HG02571 (cell line): Measurements from ENCODE around the gene NOD2.

Experiments
- ATAC-seq: cut with Tn5 transposase; IDR thresholded peaks from one replicate; pipeline ENCODE4 v1.9.1; 2021; ENCODE audit warnings: mild to moderate bottlenecking, moderate library complexity; ENCODE audit not compliant: unreplicated experiment

NOD2 gene

DNA sequence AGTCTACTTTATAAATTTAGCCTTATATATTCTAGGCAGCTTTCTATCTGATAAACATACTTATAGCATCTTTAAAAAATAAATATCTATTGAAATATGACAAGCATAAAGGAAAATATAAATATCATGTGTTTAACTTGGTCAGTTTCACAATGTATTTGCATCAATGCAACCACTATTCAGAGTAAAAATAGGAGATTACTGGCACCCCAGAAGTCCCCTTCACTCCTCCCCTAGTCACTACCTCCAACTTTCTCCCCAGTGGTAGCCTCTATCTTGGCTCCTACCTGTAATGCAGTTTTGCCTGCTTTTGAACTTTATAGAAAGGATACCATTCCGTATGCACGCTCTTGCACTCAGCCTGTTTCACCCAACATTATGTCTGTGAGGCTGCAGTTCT lies 3.2 kb upstream of the NOD2 start:
- ATAC-seq = no peak

DNA sequence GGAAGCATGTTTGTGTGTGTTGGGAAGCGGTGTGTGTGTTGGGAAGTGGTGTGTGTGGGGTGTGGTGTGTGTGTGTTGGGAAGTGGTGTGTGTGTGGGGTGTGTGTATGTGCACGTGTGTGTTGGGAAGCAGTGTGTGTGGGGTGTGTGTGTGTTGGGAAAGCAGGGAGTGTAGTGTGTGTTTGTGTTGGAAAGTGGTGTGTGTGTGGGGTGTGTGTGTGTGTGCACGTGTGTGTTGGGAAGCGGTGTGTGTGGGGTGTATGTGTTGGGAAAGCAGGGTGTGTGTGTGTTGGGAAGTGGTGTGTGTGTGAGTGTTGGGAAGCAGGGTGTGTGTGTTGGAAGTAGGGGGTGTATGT lies 785 bp upstream of the NOD2 start:
- no peak for ATAC-seq

DNA sequence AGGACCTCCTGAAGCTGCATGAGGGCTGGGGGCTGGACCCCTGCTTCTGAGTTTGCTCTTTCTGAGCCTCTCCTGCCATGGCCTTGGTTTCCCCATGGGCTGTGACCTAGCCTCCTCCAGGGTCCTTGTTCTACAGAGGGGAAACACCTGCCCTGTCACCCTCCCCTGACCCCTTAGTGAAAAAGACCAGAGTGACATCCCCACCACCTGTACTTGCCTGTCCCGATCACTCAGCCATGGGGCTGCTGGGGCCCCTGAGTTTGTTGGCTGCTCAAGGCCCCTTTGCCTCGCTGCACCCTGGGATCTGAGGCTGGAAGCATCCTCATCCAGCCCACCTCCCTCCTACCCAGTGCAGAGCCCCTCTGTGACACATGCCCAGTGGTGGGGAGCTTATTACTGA lies 800 bp downstream of the NOD2 start:
- ATAC-seq = no peak

DNA sequence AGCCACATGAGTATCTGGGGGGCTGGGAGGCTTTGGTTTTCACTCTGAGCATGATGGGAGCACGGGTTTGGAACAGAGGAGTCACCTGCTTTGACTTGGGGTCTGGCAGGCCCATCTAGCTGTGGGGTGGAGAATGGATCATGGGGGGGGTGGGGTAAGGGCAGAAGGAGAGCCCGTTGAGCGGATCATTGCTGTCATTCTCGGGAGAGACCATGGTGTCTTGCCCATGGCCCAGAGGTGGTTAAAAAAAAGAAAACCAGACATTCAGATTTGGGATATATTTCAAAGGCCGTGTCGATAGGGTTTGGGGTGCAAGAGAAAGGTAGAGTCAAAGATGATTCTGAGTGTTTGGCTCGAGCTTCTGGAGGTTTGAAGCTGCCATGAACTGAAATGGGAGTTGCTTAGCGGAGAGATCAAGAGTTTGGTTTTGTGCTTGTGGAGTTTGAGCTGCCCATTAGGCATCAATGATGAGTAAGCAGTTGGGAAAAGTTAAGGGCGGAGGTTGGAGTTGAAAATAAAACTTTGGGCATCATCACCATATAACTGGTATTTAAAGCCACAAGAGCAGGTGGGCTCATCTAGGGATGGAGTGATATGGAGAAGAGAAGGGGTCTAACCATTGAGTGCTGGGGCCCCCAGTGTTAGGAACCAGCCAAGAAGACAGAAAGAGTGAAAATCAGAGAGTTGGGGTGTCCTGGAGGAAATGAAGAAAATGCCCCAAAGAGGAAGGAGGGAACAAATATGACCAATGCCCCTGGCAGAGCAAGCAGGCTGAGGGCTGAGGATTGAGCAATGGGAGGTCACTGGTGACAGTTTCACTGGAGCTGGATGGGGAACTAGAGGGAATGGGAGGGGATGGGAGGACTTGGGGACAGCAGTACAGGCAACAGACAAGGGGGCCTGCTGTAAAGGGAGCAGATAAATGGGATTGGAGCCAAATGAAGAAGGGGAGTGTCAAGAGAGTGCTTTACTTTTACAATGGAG lies 1.9 kb downstream of the NOD2 start:
- ATAC-seq = no peak

DNA sequence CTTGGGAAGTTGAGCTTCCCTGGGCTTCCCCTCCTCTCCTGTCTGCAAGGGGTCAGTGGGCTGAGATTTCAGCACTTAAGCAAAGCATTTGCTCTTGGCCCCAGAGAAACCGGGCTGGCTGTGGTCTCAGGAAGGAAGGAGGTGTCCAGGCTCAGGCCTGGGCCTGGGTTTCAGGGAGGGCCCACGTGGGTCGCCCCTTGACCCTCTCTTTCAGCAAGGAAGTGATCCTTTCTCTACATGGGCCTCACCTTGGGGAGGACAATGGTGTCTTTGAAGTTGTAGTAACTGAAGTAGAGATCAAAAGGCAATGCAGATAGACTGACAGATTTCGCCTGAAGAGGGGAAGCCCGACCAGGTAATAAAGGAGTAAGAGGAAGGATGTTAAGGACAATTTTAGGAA lies 2.7 kb downstream of the NOD2 start:
- ATAC-seq = no peak

DNA sequence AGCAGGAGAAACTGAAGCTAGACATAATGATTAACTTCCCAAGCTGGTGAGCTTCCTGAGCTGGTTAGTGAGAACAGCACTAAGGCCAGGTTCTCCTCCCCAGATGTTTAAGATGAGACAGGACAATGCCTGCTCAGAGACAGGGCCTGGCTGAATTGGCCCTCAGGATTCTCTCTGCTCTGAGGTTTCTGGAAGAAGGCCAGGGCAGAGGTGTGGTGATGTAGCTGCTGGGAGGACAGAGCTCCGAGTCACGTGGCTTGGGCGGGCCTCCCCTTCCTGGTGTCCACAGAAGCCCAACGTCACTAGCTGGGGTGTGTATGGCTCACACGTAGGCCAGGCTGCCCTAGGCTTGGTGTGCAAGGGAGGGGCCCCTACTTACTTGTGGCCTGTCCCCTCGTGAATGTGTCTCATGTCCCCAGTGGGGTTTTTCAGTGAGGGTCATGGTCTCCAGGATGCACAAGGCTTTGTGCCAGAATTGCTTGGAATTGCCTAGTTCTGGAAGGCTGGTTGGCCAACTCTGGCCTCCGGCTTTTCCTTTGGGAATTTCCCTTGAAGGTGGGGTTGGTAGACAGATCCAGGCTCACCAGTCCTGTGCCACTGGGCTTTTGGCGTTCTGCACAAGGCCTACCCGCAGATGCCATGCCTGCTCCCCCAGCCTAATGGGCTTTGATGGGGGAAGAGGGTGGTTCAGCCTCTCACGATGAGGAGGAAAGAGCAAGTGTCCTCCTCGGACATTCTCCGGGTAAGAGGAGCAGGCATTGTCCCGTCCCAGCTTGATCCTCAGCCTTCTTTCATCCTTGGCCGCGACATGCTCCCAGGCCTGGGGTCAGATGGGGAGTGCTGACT lies 3.4 kb downstream of the NOD2 start:
- ATAC-seq = peak; percentile 65

DNA sequence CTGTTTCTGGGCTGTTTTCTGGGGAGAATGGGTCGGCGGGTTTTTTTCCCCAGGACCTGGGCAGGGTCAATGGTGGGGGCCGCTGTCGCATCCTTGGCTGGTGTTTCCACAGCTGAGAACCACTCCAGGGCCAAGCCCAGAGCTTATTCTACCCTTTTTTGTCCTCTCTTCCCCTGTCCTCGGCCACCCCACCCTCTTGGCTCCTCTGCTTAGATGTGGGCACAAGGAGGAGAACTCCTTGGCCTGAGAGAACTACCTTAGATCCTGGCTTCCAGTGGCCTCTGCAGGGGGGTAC lies 4.0 kb downstream of the NOD2 start:
- no peak for ATAC-seq

DNA sequence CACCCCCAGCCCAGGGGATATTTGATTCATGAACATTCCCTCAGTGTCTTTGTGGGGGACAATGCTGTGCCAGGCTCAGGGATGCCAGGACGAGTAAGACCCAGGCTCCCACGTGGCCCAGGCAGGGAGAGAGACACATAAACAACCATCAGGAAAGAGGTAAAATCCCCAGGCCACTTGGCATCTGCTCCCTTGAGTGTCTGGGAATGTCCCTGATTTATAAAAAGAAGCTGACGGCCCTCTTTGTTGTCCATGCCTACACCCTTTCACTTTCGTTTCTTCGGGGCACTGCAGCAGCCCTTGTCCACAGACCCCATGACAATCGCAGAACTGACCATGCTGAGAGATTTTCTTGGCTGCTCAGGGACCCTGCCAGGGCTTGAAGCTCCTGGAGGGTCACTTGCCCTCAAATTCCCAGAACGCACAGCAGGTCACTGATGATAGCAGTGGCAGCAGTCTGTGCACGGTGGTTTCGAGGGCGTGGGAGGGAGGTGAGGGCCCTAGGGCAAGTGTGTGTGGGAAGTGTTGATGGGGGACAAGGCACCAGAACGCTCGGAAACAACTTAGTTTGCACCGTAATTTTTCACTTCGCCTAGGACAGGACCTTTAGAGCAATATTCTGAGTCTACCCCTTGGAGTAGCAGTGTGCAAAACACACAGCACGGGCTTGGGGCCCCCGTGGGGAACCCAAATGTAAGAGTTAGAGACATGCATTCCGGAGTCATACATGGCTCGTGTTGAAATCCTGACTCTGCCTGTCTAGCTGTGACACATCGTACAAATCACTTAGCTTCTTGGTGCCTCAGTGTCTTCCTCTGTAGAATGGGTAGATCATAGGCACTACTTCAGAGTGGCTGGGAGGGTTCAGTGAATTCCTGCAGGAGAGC lies 4.7 kb downstream of the NOD2 start:
- ATAC-seq = peak; percentile 44

DNA sequence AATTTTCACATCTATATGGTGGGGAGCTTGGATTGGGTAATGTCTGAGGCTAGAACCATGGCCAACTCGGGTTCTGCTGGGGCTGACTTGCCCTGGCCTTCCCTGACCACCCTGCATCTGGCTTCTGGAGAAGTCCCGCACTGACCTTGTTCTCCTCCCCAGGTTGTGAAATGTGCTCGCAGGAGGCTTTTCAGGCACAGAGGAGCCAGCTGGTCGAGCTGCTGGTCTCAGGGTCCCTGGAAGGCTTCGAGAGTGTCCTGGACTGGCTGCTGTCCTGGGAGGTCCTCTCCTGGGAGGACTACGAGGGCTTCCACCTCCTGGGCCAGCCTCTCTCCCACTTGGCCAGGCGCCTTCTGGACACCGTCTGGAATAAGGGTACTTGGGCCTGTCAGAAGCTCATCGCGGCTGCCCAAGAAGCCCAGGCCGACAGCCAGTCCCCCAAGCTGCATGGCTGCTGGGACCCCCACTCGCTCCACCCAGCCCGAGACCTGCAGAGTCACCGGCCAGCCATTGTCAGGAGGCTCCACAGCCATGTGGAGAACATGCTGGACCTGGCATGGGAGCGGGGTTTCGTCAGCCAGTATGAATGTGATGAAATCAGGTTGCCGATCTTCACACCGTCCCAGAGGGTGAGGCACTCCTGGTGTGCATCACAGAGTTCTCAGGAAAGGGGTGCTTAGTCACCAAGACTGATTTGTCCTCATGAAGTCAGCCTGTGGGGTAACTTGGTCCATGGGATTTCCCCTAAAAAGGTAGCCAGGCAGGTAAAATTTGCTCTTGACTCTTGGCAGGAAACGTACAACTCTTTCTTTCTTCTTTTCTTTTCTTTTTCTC lies 6.1 kb downstream of the NOD2 start:
- no peak for ATAC-seq

DNA sequence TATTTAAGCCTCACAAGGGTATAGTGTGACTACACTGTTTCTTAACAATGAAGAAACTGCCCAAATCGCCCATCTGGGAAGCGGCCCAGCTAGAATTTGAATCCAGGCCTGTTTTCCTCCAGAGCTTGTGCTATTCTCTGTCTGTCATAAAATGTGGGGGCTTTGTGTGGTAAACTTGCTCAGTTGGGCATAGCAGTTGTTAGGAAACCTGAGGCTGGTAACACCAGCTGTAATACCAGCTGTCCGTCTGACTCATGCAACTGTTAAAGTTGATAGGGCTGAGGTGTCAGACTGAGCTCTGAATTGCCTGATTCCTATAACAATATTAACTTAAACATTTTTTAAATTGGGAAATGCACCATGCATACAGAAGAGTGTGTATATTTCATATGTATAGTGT lies 9.3 kb downstream of the NOD2 start:
- no peak for ATAC-seq

DNA sequence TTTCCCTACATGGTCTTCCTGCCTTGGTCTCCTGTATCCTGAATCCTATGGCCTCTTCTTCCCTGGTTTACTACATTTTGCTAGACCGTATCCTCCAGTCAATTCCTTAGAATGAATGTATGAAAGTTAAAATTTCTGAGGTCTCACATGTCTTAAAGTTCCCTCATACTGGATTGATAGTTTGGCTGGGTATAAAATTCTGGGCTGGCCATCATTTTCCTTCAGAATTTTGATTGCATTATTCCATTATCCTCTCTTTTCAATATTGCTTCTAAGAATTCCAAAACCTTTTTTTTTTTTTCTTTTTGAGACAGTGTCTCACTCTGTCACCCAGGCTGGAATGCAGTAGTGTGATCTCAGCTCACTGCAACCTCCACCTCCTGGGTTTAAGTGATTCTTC lies 10.8 kb downstream of the NOD2 start:
- no peak for ATAC-seq

DNA sequence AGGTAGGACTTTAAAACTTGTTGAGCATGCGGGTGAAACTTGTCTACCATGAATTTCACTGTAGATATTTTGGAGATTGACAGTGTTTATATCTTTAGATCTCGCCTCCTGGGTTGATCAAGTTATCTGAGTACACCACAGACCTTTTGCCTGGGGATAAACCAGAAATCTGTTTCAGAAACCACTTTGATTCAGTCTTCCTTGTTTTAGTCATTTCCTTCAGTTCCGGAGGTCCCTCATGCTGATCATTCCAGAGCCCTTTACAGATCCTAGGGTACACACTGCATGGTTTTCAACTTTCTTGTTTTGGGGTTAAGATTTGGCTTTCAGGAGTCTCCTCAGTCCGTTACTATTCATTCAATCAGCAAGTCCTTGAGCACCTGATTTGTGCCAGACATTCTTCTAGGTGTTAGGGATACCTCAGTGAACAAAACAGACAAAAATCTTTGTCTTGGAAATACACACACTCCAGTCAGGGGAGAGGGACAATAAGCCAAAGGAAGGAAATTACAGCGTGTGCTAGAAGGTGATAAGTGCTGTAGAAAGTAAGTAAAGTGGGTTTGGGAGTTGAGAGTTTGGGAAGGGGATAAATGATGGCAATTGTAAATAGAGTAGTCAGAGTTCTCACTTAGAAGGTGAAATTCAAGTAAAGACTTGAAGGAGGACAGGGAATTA lies 12.2 kb downstream of the NOD2 start:
- ATAC-seq = no peak

DNA sequence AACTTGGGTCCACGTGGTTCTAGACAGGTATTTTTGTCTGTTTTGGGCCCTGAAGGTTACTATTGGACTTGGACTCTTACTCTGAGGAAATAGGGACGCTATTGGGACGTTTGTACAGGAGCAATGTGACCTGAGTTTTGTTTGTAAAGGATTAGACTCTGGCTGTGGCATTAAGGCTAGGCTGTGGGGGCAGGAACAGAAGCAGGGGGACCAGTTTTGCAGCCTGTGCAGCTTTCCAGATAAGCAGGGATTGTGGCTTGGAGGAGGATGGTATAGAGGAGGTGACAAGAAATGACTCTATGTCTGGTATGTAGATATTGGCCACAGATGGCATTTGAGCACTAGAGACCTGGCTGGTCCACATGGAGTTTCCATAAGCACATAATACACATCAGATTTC lies 12.8 kb downstream of the NOD2 start:
- ATAC-seq = no peak

DNA sequence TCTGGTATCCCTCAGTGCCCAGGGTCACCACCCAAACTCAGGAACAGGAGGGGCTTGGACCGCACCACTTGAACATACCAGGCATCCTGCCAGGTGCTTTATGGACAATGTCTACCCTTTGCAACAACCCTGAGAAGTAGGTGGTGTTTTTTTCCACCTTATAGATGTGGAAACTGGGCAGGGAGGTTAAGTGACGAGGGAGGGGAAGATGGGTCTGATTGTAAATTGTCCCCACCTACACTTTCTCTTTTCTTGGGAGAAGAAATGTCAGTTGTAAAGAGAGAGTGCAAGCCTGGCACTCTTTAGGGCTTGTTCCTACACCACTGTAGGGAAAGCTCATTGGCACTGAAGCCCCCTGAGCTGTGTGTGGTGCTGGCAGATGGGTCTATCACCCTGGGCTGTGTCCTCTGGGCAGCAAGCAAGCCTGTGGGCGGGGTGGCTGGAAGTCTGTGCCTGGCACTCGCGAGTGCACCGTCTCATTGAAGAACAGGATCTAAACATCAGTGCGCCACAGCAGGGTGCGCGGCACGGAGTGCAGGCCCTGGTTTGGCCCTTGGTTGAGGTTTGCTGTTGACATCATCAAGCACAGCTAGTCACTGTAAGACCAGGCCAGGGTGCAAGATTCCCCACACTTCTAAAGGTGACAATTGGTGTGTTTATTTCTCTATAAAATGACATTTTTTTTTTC lies 15.1 kb downstream of the NOD2 start:
- no peak for ATAC-seq

DNA sequence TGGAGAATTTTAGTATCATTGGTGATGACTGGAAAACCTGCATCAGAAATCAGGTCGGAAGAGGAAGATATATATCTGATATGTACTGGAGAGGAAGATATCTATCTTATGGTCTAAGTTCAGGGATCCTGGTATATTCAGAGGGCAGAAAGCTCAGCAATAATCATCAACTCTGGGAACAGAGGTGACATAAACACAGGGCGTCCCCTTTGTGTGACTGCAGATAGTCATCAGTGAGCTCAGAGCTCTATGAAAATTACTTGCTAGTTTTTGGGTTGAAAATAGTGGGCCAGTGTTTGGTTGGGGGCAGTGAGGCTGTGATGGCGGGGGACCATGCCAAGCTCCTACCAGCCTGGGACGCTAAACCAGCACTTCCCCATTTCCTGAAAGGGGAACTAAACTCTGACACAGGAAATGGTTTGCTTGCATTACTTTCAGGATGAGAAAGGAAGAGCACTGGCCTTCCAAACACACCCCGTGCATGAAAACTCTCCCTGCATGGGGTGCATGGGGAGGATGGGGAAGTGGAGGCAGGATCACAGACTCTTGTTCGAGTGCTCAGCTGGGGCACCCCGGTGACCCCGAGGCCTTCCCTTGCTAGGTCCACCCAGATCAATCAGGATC lies 15.8 kb downstream of the NOD2 start:
- no peak for ATAC-seq

DNA sequence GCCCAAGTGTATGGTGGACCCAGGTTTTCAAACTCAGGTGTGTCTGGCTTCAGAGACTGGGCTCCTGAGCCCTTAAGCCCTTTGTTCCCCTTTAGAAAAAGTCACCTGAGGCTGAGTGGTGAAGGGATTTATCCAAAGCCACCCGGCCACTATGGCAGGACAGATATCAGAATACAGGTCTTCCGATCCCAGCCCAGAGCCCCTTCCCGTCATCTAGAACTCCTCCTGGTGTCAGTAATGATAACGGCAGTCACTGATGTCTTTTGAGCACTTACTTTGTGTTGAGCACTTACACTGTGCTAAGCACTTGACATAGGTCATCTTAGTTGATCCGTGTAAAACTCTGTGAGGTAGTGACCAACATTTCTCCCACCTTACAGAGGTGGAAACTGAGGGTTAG lies 16.6 kb downstream of the NOD2 start:
- ATAC-seq = no peak

DNA sequence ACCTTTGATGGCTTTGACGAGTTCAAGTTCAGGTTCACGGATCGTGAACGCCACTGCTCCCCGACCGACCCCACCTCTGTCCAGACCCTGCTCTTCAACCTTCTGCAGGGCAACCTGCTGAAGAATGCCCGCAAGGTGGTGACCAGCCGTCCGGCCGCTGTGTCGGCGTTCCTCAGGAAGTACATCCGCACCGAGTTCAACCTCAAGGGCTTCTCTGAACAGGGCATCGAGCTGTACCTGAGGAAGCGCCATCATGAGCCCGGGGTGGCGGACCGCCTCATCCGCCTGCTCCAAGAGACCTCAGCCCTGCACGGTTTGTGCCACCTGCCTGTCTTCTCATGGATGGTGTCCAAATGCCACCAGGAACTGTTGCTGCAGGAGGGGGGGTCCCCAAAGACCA lies 17.6 kb downstream of the NOD2 start:
- ATAC-seq = no peak

DNA sequence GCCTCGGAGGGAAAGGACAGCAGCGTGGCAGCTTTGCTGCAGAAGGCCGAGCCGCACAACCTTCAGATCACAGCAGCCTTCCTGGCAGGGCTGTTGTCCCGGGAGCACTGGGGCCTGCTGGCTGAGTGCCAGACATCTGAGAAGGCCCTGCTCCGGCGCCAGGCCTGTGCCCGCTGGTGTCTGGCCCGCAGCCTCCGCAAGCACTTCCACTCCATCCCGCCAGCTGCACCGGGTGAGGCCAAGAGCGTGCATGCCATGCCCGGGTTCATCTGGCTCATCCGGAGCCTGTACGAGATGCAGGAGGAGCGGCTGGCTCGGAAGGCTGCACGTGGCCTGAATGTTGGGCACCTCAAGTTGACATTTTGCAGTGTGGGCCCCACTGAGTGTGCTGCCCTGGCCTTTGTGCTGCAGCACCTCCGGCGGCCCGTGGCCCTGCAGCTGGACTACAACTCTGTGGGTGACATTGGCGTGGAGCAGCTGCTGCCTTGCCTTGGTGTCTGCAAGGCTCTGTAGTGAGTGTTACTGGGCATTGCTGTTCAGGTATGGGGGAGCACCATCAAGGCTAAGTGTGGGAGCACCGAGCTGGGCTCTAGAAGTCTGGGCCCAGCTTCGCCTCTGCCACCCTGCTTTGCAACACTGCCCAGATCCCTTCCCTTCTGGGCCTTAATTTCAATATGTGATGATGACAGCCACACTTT lies 18.6 kb downstream of the NOD2 start:
- ATAC-seq = no peak
